H9 (cell line): ENCODE data around the gene KRT6B. TPM values are rescaled to one million over a fixed set of nuclear protein-coding genes. Genes with fewer than 3 reads are reported as not detected.

Source experiments
- DNase-seq: peaks from one replicate; pipeline ENCODE4 v3.0.0-alpha.2; 2017
- H2AFZ ChIP-seq: one replicate; pipeline ENCODE4 v1.6.1; 2013; ENCODE audit warnings: mild to moderate bottlenecking, low read length, control low read depth, moderate library complexity
- H2AK5ac ChIP-seq: 2 replicates; pipeline ENCODE4 v1.6.1; 2013; ENCODE audit warnings: low read length, control low read depth, mixed read lengths; ENCODE audit not compliant: insufficient read length
- H2BK120ac ChIP-seq: one replicate; pipeline ENCODE4 v1.6.1; 2013; ENCODE audit warnings: low read depth, mild to moderate bottlenecking, low read length, control low read depth, inconsistent platforms; ENCODE audit not compliant: poor library complexity, severe bottlenecking
- H2BK12ac ChIP-seq: 2 replicates; pipeline ENCODE4 v1.6.1; 2013; ENCODE audit warnings: low read length, control low read depth, mixed read lengths, low read depth; ENCODE audit not compliant: insufficient read length
- H2BK15ac ChIP-seq: 2 replicates; pipeline ENCODE4 v1.6.1; 2013; ENCODE audit warnings: low read depth, low read length, control low read depth
- H2BK20ac ChIP-seq: one replicate; pipeline ENCODE4 v1.6.1; 2013; ENCODE audit warnings: low read depth, mild to moderate bottlenecking, low read length, control low read depth, inconsistent platforms; ENCODE audit not compliant: poor library complexity, severe bottlenecking
- H2BK5ac ChIP-seq: 2 replicates; pipeline ENCODE4 v1.6.1; 2013; ENCODE audit warnings: low read length, control low read depth, mixed read lengths; ENCODE audit not compliant: insufficient read length
- H3K14ac ChIP-seq: 2 replicates; pipeline ENCODE4 v1.6.1; 2013; ENCODE audit warnings: low read length, control low read depth; ENCODE audit not compliant: insufficient read depth
- H3K18ac ChIP-seq: 2 replicates; pipeline ENCODE4 v1.6.1; 2013; ENCODE audit warnings: low read depth, mild to moderate bottlenecking, mixed read lengths, low read length, control low read depth; ENCODE audit not compliant: insufficient read length
- H3K23ac ChIP-seq: 2 replicates; pipeline ENCODE4 v1.6.1; 2013; ENCODE audit warnings: low read length, control low read depth, mixed read lengths, low read depth; ENCODE audit not compliant: insufficient read length
- H3K23me2 ChIP-seq: 2 replicates; pipeline ENCODE4 v1.6.1; 2013; ENCODE audit warnings: low read depth, mild to moderate bottlenecking, mixed read lengths, low read length, control low read depth; ENCODE audit not compliant: insufficient read length, poor library complexity, severe bottlenecking
- H3K27ac ChIP-seq: 2 replicates; pipeline ENCODE4 v1.5.1; 2013; ENCODE audit warnings: low read length, control low read depth, mixed read lengths, low read depth; ENCODE audit not compliant: insufficient read length
- H3K27me3 ChIP-seq: 2 replicates; pipeline ENCODE4 v1.6.1; 2013; ENCODE audit warnings: low read length, control low read depth, inconsistent platforms; ENCODE audit not compliant: insufficient read depth
- H3K4ac ChIP-seq: 2 replicates; pipeline ENCODE4 v1.6.1; 2013; ENCODE audit warnings: low read depth, mild to moderate bottlenecking, control low read depth, inconsistent platforms, low read length, moderate library complexity
- H3K4me1 ChIP-seq: 2 replicates; pipeline ENCODE4 v1.6.1; 2013; ENCODE audit warnings: low read length, control low read depth, inconsistent platforms; ENCODE audit not compliant: insufficient read depth
- H3K4me2 ChIP-seq: 2 replicates; pipeline ENCODE4 v1.6.1; 2013; ENCODE audit warnings: low read length, control low read depth, mixed read lengths; ENCODE audit not compliant: insufficient read length, insufficient read depth
- H3K56ac ChIP-seq: 2 replicates; pipeline ENCODE4 v1.6.1; 2013; ENCODE audit warnings: low read depth, mild to moderate bottlenecking, mixed read lengths, low read length, control low read depth; ENCODE audit not compliant: insufficient read length
- H3K79me1 ChIP-seq: 2 replicates; pipeline ENCODE4 v1.6.1; 2013; ENCODE audit warnings: low read depth, mild to moderate bottlenecking, moderate library complexity, low read length, control low read depth, inconsistent platforms; ENCODE audit not compliant: insufficient read depth, poor library complexity, severe bottlenecking
- H3K79me2 ChIP-seq: 2 replicates; pipeline ENCODE4 v1.6.1; 2013; ENCODE audit warnings: low read length, control low read depth, inconsistent platforms; ENCODE audit not compliant: insufficient read depth
- H3K9ac ChIP-seq: 2 replicates; pipeline ENCODE4 v1.6.1; 2013; ENCODE audit warnings: low read length, control low read depth, mixed read lengths; ENCODE audit not compliant: insufficient read length; ENCODE audit errors: extremely low read depth
- H3K9me3 ChIP-seq: one replicate; pipeline ENCODE4 v1.6.1; 2013; ENCODE audit warnings: low read depth, low read length, inconsistent platforms; ENCODE audit not compliant: control insufficient read depth
- H3T11ph ChIP-seq: one replicate; pipeline ENCODE4 v1.6.1; 2013; ENCODE audit warnings: mild to moderate bottlenecking, low read length, control low read depth, inconsistent platforms
- H4K20me1 ChIP-seq: one replicate; pipeline ENCODE4 v1.6.1; 2013; ENCODE audit not compliant: control insufficient read depth, insufficient read length, insufficient read depth
- H4K5ac ChIP-seq: 2 replicates; pipeline ENCODE4 v1.6.1; 2013; ENCODE audit warnings: low read depth, mild to moderate bottlenecking, mixed read lengths, low read length, control low read depth; ENCODE audit not compliant: insufficient read length
- H4K8ac ChIP-seq: replicated peaks from 2 replicates; pipeline ENCODE4 v1.6.1; 2013; ENCODE audit warnings: low read length, control low read depth, mixed read lengths, low read depth; ENCODE audit not compliant: insufficient read length
- H4K91ac ChIP-seq: 2 replicates; pipeline ENCODE4 v1.6.1; 2013; ENCODE audit warnings: low read depth, mild to moderate bottlenecking, moderate library complexity, mixed read lengths, low read length, control low read depth; ENCODE audit not compliant: insufficient read length
- H3K27ac Mint-ChIP-seq, 3 experiments: 2 replicates in 2 of 3; 3 replicates in 1 of 3; pipeline ENCODE4 v1.8.0; 2020 to 2021; ENCODE audit warnings: mixed read lengths in 3 of 3, mild to moderate bottlenecking in 1 of 3, moderate library complexity in 1 of 3
- H3K27me3 Mint-ChIP-seq: 2 replicates; pipeline ENCODE4 v1.8.0; 2021; ENCODE audit warnings: low read depth, mild to moderate bottlenecking, moderate library complexity, mixed read lengths
- H3K36me3 Mint-ChIP-seq, 3 experiments: 2 replicates in 2 of 3; 3 replicates in 1 of 3; pipeline ENCODE4 v1.8.0; 2020 to 2021; ENCODE audit warnings: low read depth in 3 of 3, mixed read lengths in 3 of 3; ENCODE audit not compliant: insufficient read depth in 1 of 3
- H3K4me1 Mint-ChIP-seq, 2 experiments: 2 replicates each; pipeline ENCODE4 v1.8.0; 2020; ENCODE audit warnings: mixed read lengths in 2 of 2
- H3K4me3 Mint-ChIP-seq, 2 experiments: 2 replicates in 1 of 2; 3 replicates in 1 of 2; pipeline ENCODE4 v1.8.0; 2020 to 2021; ENCODE audit warnings: mild to moderate bottlenecking in 2 of 2, mixed read lengths in 2 of 2, moderate library complexity in 1 of 2
- H3K9me3 Mint-ChIP-seq, 2 experiments: 2 replicates in 1 of 2; 3 replicates in 1 of 2; pipeline ENCODE4 v1.8.0; 2020; ENCODE audit warnings: mild to moderate bottlenecking in 2 of 2, mixed read lengths in 2 of 2, moderate library complexity in 1 of 2
- WGBS: extraction: QIAGEN DNeasy Blood & Tissue Kit; methylation state at CpG from one replicate; pipeline ENCODE4 v1.1.7; 2013; ENCODE audit warnings: missing lambda C conversion rate, low lambda C conversion rate, mixed read lengths; ENCODE audit not compliant: insufficient read length; ENCODE audit errors: extremely low coverage; 5-methylcytosine and 5-hydroxymethylcytosine counted together
- total RNA-seq: library from RNA; stranded (reverse); gene quantifications from 2 replicates; pipeline ENCODE4 v1.2.1, GENCODE V29; 2021
- TF ChIP-seq, protein P1 (sequence below): fragments of 200-600 bp; sonication (generic); conservative IDR thresholded peaks from 3 replicates; pipeline ENCODE4 v1.8.0; 2021; ENCODE audit warnings: antibody characterized with exemption, mild to moderate bottlenecking

Gene KRT6B
- total RNA-seq, 1 experiment from 2014 or later, result not detected

GRCh38 chr12:52487211-52487610, 35.3 kb upstream of the KRT6B start:
- Histone ChIP-seq H3K4me1 (no peaks in the 10 kb centered on the region), H3K9ac (no peak overlapping the region), H2BK20ac (no peak overlapping the region), H4K5ac (no peak overlapping the region), H3K4me2 (no peak overlapping the region), H3K56ac (no peak overlapping the region), H3K23ac (no peak overlapping the region), H3T11ph (no peak overlapping the region), H2AK5ac (no peak overlapping the region), H2BK120ac (no peak overlapping the region), H3K79me2 (no peaks in the 10 kb centered on the region), H2BK12ac (no peak overlapping the region), H3K18ac (no peak overlapping the region), H3K9me3 (no peaks in the 10 kb centered on the region), H3K27ac (no peak overlapping the region), H3K4ac (no peak overlapping the region), H3K79me1 (no peaks in the 10 kb centered on the region), H2AFZ (no peak overlapping the region), H2BK15ac (no peak overlapping the region), H3K14ac (no peak overlapping the region), H3K27me3 (no peaks in the 10 kb centered on the region), H4K8ac (no peak overlapping the region), H4K20me1 (no peaks in the 10 kb centered on the region), H4K91ac (no peak overlapping the region), H3K23me2 (no peaks in the 10 kb centered on the region), H2BK5ac (no peak overlapping the region)
- WGBS, result no CpG with 5 or more reads among the region's 1 CpG
- Mint-ChIP-seq H3K27me3 (peaks cover 31% of the 10 kb centered on the region), H3K9me3 (peaks cover 3 to 11% of the 10 kb centered on the region in 2 experiments), H3K36me3 (no peaks in the 10 kb centered on the region; a peak in 1 of 7 replicates), H3K4me1 (no peaks in the 10 kb centered on the region), H3K4me3 (no peak overlapping the region), H3K27ac (no peak overlapping the region)
- TF ChIP-seq, protein P1, sequence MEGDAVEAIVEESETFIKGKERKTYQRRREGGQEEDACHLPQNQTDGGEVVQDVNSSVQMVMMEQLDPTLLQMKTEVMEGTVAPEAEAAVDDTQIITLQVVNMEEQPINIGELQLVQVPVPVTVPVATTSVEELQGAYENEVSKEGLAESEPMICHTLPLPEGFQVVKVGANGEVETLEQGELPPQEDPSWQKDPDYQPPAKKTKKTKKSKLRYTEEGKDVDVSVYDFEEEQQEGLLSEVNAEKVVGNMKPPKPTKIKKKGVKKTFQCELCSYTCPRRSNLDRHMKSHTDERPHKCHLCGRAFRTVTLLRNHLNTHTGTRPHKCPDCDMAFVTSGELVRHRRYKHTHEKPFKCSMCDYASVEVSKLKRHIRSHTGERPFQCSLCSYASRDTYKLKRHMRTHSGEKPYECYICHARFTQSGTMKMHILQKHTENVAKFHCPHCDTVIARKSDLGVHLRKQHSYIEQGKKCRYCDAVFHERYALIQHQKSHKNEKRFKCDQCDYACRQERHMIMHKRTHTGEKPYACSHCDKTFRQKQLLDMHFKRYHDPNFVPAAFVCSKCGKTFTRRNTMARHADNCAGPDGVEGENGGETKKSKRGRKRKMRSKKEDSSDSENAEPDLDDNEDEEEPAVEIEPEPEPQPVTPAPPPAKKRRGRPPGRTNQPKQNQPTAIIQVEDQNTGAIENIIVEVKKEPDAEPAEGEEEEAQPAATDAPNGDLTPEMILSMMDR, result no peak
- no peak for DNase-seq
